Peyer's patch (tissue), 4 donors: ENCODE measurements around the gene XYLT1.

Source experiments
- POLR2A ChIP-seq, 2 donors: fragments of 450-650 bp; IDR thresholded peaks; one replicate each; pipeline ENCODE4 v1.5.1; 2017; ENCODE audit warnings: antibody characterized with exemption in 2 of 2, mild to moderate bottlenecking in 2 of 2, moderate library complexity in 2 of 2
- TF ChIP-seq, protein P1 (sequence below), 6 experiments: fragments of 450-650 bp in 4 of 6; fragments of 200-600 bp in 2 of 6; sonication (generic) in 1 of 6; IDR thresholded peaks; one replicate each; pipeline ENCODE4 v1.5.1; 2017 to 2019; ENCODE audit warnings: antibody characterized with exemption in 6 of 6, mild to moderate bottlenecking in 3 of 6, moderate library complexity in 1 of 6

DNA sequence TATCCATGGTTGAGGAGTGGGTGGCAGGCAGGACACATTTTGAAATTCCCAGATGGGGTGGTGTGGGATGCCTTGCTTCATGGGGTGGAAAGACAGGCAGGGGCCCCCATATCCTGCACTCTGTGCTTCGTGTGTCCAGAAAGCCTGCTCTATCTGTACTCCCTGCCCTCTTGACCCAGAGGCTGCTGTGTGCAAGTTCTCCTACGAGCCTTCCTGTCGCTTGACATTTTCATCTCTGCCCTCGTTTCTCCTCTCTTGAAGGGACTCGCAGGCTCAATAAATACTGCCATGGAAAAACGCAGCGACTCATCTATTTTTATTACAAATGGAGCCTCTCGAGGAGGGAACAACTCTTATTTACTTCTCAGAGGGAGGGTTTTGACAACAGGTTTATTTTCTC lies 254.8 kb downstream of the XYLT1 start:
- TF ChIP-seq, protein P1, sequence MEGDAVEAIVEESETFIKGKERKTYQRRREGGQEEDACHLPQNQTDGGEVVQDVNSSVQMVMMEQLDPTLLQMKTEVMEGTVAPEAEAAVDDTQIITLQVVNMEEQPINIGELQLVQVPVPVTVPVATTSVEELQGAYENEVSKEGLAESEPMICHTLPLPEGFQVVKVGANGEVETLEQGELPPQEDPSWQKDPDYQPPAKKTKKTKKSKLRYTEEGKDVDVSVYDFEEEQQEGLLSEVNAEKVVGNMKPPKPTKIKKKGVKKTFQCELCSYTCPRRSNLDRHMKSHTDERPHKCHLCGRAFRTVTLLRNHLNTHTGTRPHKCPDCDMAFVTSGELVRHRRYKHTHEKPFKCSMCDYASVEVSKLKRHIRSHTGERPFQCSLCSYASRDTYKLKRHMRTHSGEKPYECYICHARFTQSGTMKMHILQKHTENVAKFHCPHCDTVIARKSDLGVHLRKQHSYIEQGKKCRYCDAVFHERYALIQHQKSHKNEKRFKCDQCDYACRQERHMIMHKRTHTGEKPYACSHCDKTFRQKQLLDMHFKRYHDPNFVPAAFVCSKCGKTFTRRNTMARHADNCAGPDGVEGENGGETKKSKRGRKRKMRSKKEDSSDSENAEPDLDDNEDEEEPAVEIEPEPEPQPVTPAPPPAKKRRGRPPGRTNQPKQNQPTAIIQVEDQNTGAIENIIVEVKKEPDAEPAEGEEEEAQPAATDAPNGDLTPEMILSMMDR (IDR thresholded peaks at IDR 0.05): no peak
- TF ChIP-seq POLR2A (IDR thresholded peaks at IDR 0.05): no peak
